Right lobe of liver (tissue), 6 donors: ENCODE results near the gene SMARCD1. TPM values are rescaled to one million over a fixed set of nuclear protein-coding genes. Genes with fewer than 3 reads are reported as not detected.
"Not testable (repeated sequence)": the region's sequence is repeated elsewhere in the genome, so short reads cannot be mapped to it uniquely, and the experiment has no call there.

Experiments
- ATAC-seq, 4 donors: fragments of 200-7000 bp; cut with Tn5 transposase; one replicate each; pipeline ENCODE4 v1.9.1; 2020; ENCODE audit warnings: mild to moderate bottlenecking in 4 of 4, moderate library complexity in 4 of 4
- DNase-seq, 3 donors: peaks; one replicate each; pipeline ENCODE4 v3.0.0-alpha.2; 2020
- H3K27ac ChIP-seq, 3 donors: fragments of 200-600 bp; one replicate each; pipeline ENCODE4 v1.8.0; 2022
- H3K27me3 ChIP-seq, 2 donors: fragments of 200-600 bp; one replicate each; pipeline ENCODE4 v1.8.0; 2022
- H3K36me3 ChIP-seq, 4 donors: fragments of 200-600 bp; sonication (generic) in 1 of 4; one replicate each; pipeline versions ENCODE4 v1.5.1 to v1.8.0; 2017 to 2022; ENCODE audit warnings: control low read depth in 1 of 4
- H3K4me1 ChIP-seq, 4 donors: fragments of 200-600 bp; sonication (generic) in 1 of 4; one replicate each; pipeline versions ENCODE4 v1.5.1 to v1.8.0; 2017 to 2022; ENCODE audit warnings: control low read depth in 1 of 4
- H3K4me3 ChIP-seq, 3 donors: fragments of 200-600 bp; one replicate each; pipeline ENCODE4 v1.8.0; 2022
- H3K9me3 ChIP-seq, 4 donors: fragments of 200-600 bp; sonication (generic) in 1 of 4; one replicate each; pipeline versions ENCODE4 v1.5.1 to v1.8.0; 2017 to 2022; ENCODE audit warnings: control low read depth in 1 of 4
- CTCF ChIP-seq, 4 donors: fragments of 200-600 bp in 3 of 4; fragments of 450-650 bp in 1 of 4; IDR thresholded peaks; one replicate each; pipeline versions ENCODE4 v1.5.1 to v1.8.0; 2016 to 2022; ENCODE audit warnings: antibody characterized with exemption in 4 of 4, mild to moderate bottlenecking in 2 of 4
- POLR2A ChIP-seq: fragments of 450-650 bp; IDR thresholded peaks from one replicate; pipeline ENCODE4 v1.6.1; 2017; ENCODE audit warnings: antibody characterized with exemption, mild to moderate bottlenecking
- WGBS: methylation state at CpG from one replicate; pipeline ENCODE4 v1.1.6; 2018; ENCODE audit warnings: low coverage, low lambda C conversion rate; ENCODE audit not compliant: insufficient coverage; ENCODE audit errors: missing lambda C conversion rate; 5-methylcytosine and 5-hydroxymethylcytosine counted together
- intact Hi-C, 2 donors: fragments of 100-400 bp; cut with DNase I; formaldehyde crosslinking; loops; one replicate each; pipeline versions ENCODE4 v1.11.2 to v1.14.1; 2022
- total RNA-seq, 6 experiments: library from RNA; depleted of rRNA in 2 of 6; stranded (reverse); fragments of >200 nt in 2 of 6; fragmentation: NEBNext Ultra II Directional in 3 of 6; extraction: Animal tissue kit (Norgen Biotek cat#: 25700) in 3 of 6; gene quantifications; one replicate each; pipeline versions ENCODE4 v1.1.0 to v1.2.4, GENCODE V29; 2016 to 2023
- donor health status: DM: no; HTN: yes; CAD: no.
- donor health status: DM: no; HTN: no; CAD: no.
- donor health status: DM: no; HTN: no; CAD: no.
- donor health status: DM: no; HTN: yes; CAD: no.
- donor health status: DM: no; HTN: yes; CAD: no.

The SMARCD1 gene
- total RNA-seq, 6 experiments from 2014 or later = 13.3 to 35.0 (median 16.4) TPM

GRCh38 chr12:50081096-50081808, 3.9 kb upstream of the SMARCD1 start:
- no peak for ATAC-seq
- peak in 1 of 3 donors; percentile 47 for DNase-seq
- TF ChIP-seq POLR2A (no peak), CTCF (IDR thresholded peaks at IDR 0.05) (no peak)
- Histone ChIP-seq H3K4me3 (no peak overlapping the region), H3K36me3 (no peaks in the 10 kb centered on the region), H3K4me1 (peaks cover 0 to 12% (median 2%) of the 10 kb centered on the region in 4 donors), H3K9me3 (no peaks in the 10 kb centered on the region), H3K27me3 (no peaks in the 10 kb centered on the region), H3K27ac (no peak overlapping the region)
- WGBS = 30% methylated on average over 4 of the region's 46 CpGs
- intact Hi-C loops = no loop called here

DNA sequence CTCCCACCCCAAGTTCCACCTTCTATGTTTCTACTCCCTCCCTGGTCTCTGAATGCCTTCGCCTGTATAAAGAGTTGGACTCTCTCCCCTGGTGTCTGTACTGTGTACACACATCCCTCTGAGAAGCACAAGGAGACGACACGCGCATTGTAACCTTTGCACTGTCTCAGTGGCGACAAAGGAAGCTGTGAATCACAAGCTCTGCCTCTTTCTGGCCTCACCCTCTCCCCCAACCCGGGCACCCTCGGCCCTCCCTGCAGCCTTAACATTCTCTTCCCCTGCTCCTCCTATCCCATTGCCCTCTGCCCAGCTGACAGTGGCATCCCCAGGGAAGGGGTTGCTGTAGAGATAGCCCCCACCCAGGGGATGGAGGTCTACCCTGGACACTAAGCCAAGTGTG, 2.5 kb upstream of the SMARCD1 start:
- Histone ChIP-seq H3K9me3 (no peaks in the 10 kb centered on the region), H3K27me3 (no peaks in the 10 kb centered on the region), H3K4me1 (peaks cover 0 to 12% (median 2%) of the 10 kb centered on the region in 4 donors), H3K36me3 (peaks cover 0 to 8% (median 4%) of the 10 kb centered on the region in 4 donors), H3K27ac (no peak overlapping the region), H3K4me3 (no peak overlapping the region)
- intact Hi-C loops = no loop called here
- ATAC-seq (peak in 1 of 4 donors; percentile 28), DNase-seq (peak in 1 of 3 donors; percentile 36)
- 37% methylated on average over 7 of the region's 7 CpGs for WGBS
- TF ChIP-seq POLR2A = no peak
- no peak for TF ChIP-seq CTCF (IDR thresholded peaks at IDR 0.05)

GRCh38 chr12:50083301-50083700, 1.8 kb upstream of the SMARCD1 start:
- ATAC-seq = no peak
- Histone ChIP-seq H3K27ac (no peak overlapping the region), H3K27me3 (no peaks in the 10 kb centered on the region), H3K4me3 (no peak overlapping the region), H3K36me3 (peaks cover 0 to 15% (median 6%) of the 10 kb centered on the region in 4 donors), H3K9me3 (no peaks in the 10 kb centered on the region), H3K4me1 (peaks cover 0 to 12% (median 2%) of the 10 kb centered on the region in 4 donors)
- TF ChIP-seq CTCF (IDR thresholded peaks at IDR 0.05) (no peak), POLR2A (no peak)
- intact Hi-C loops = no loop called here
- 77% methylated on average over 1 of the region's 1 CpG for WGBS
- DNase-seq = peak in 1 of 3 donors; percentile 10

DNA sequence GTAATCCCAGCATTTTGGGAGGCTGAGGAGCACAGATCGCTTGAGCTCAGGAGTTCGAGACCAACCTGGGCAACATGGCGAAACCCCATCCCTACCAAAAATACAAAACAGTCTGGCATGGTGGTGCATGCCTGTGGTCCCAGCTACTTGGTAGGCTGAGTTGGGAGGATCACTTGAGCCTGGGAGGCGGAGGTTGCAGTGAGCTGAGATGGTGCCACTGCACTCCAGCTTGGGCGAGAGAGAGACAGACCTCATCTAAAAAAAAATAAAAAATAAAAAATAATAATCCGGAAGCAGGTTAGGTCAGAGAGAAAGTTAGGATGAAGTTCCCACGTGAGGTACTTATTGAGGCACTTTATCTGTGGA, 750 bp upstream of the SMARCD1 start:
- H3K27me3 ChIP-seq, intact Hi-C loops, ATAC-seq, H3K9me3 ChIP-seq: not testable (repeated sequence)
- peak in 1 of 3 donors; percentile 15 for DNase-seq
- WGBS = 45% methylated on average over 7 of the region's 7 CpGs
- Histone ChIP-seq H3K27ac (peak overlapping the region; percentile 81 to 90 (median 90)), H3K4me1 (peaks cover 0 to 12% (median 2%) of the 10 kb centered on the region in 4 donors), H3K36me3 (peaks cover 0 to 26% (median 11%) of the 10 kb centered on the region in 4 donors), H3K4me3 (peak overlapping the region; percentile 92 to 97 (median 97))

- H3K4me1 ChIP-seq = peaks cover 0 to 12% (median 2%) of the 10 kb centered on the region in 4 donors
- DNase-seq (no peak), ATAC-seq (no peak)
- no peaks in the 10 kb centered on the region for H3K27me3 ChIP-seq
- peaks cover 0 to 38% (median 18%) of the 10 kb centered on the region in 4 donors for H3K36me3 ChIP-seq
- WGBS = 1% methylated on average over 7 of the region's 8 CpGs
- H3K27ac ChIP-seq = peak overlapping the region; percentile 81 to 90 (median 90)
- H3K9me3 ChIP-seq = no peaks in the 10 kb centered on the region
- H3K4me3 ChIP-seq = peak overlapping the region; percentile 92 to 97 (median 97)
- no peak for TF ChIP-seq POLR2A
- TF ChIP-seq CTCF (IDR thresholded peaks at IDR 0.05) = no peak
- intact Hi-C loops = no loop called here
These were observed 502 bp downstream of the SMARCD1 start for GRCh38 chr12:50085615-50086072.
